Retinal pigment epithelial cell (primary cell): ENCODE measurements around the gene NTRK3.

Experiments used
- DNase-seq: peaks from one replicate; pipeline ENCODE4 v3.0.0-alpha.2; 2010; ENCODE audit warnings: low read depth
- H3K4me3 ChIP-seq: 2 replicates; pipeline ENCODE4 v1.5.1; 2011; ENCODE audit warnings: mild to moderate bottlenecking, low read length, control low read depth, moderate library complexity
- TF ChIP-seq, protein P1 (sequence below): conservative IDR thresholded peaks from 2 replicates; pipeline ENCODE4 v1.5.1; 2011; ENCODE audit warnings: low read depth, low read length, control low read depth, inconsistent platforms

The NTRK3 gene

DNA sequence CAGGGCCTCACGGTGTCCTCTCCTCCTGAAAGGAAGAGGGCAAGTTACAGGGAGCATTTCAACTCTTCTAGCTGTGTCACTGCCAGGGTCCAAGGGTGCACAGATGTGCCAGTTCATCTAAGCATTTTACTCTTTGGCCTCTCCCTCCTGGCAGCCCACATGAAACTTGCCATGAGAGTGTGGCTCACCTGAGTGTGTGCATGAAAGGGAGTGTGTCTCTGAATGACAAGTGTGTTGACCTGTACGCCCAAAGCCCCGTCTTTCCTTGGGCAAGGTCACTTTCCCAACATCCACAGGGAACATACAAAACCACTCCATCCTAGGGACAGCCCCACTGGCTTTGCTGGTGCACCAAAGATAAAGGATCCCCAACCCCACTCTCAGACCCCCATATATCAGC, 280.0 kb downstream of the NTRK3 start:
- TF ChIP-seq, protein P1, sequence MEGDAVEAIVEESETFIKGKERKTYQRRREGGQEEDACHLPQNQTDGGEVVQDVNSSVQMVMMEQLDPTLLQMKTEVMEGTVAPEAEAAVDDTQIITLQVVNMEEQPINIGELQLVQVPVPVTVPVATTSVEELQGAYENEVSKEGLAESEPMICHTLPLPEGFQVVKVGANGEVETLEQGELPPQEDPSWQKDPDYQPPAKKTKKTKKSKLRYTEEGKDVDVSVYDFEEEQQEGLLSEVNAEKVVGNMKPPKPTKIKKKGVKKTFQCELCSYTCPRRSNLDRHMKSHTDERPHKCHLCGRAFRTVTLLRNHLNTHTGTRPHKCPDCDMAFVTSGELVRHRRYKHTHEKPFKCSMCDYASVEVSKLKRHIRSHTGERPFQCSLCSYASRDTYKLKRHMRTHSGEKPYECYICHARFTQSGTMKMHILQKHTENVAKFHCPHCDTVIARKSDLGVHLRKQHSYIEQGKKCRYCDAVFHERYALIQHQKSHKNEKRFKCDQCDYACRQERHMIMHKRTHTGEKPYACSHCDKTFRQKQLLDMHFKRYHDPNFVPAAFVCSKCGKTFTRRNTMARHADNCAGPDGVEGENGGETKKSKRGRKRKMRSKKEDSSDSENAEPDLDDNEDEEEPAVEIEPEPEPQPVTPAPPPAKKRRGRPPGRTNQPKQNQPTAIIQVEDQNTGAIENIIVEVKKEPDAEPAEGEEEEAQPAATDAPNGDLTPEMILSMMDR: no peak
- no peak overlapping the region for H3K4me3 ChIP-seq
- DNase-seq: no peak

DNA sequence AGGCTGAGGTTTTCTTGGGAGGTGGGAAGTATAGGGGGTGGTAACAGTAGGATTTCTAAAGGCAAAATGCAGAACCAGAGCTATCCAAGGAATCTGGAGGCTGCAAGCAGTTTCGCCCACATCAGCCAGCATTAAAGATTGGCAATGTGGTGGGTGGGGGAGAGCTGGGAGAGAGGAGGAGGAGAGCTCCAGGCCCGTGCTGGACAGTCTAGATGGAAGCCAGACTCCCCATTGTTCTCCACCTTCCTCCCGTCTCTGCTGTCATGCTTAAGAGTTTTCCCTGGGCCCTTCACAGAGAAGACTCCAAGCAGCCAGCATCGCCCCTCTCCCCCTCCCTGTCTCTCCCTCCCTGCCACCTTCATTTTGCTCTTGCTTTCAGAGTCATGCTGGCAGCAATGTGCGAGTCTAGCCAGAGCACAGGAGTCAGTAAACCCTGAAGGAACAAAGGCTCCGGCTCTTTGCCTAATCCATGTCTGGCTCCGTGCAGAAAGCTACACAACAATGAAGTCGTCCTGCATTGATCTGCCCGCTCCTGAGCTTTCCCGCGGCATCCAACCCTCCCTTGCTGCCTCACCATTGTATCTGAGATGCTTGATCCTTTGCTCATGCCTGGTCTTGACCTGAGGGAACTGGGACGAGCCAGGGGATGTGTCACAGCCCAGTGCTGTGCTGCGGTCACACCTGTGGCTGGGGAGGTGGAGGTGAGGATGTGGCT, 282.9 kb downstream of the NTRK3 start:
- no peak for DNase-seq
- TF ChIP-seq, protein P1: no peak

DNA sequence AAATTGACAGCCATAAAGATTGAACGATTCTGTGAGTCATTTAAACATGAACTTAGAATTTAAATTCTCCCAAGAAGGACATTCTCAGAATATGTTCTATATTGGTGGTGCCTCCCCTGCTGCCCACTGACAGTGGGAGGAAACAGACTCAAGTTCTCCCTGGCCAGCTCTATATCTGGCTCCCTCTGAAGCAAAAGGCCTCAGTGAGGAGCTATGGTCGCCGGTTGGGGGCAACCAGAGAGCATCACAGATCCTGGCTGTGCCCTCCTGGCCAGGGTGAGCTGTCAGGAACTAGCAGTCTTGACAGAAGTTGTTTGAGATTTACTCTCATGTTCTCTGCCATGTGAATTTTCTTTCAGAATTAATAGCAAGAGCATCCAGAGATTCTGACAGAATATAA, 285.5 kb downstream of the NTRK3 start:
- no peak overlapping the region for H3K4me3 ChIP-seq
- DNase-seq: no peak
- TF ChIP-seq, protein P1: no peak

More for the DNA sequence above, 282.9 kb downstream of the NTRK3 start:
- no peak overlapping the region for H3K4me3 ChIP-seq

DNA sequence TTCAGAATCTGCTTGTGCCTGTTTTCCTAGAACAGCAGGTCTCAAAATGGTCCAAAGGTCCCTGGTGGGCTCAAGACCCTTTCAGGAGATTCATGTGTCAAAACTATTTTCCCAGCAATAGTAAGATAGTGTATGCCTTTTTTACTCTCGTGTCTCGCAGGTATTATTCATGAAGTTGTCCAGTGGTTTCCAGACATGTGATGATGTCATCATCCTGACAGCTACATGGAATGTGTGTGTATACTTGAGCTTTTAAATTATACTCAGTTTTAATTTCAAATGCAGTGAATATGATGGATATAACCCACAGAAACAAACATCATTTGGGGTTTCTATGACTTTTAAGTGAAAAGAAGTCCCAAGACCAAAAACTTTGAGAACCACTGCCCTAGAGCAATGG, 288.6 kb downstream of the NTRK3 start:
- DNase-seq: no peak
- TF ChIP-seq, protein P1: no peak
- H3K4me3 ChIP-seq: no peak overlapping the region

DNA sequence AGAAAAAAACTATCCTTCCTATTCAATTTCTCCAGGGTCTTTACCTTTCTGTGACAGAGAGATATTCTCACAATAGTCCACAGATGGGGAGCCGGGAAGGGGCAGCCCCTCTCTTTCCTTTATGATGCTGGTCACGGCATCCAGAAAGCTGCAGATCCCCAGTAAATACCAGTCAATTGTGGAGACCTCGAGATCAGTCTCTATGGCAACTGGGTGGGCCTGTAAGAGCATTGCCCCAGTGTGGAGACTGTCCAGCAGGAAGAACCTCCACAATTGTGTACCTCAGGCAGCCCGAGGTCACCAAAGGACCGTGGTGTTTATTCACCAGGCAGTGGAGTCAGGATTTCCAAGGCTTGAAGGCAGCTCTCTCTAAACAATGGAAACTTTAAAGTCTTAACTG, 291.2 kb downstream of the NTRK3 start:
- TF ChIP-seq, protein P1: no peak
- DNase-seq: no peak

DNA sequence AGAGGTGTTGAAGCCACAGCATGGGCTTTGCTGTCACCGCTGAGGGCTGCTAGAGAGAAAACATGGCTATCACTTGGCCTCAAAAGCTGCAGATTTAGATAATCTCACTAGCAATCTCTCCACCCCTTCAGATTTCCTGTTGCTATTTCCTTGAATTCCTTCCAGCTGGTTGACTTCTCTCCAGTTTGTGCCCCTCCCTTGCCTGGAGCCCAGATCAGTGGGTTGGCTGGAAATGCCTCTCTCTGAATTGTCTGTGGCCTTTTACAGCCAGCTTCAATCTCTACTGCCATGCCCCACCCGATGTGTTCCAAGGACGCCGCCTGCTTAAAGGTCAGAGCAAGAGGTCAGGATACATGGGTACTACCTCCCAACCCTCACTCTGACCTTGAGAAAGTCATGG, 294.1 kb downstream of the NTRK3 start:
- peak; percentile 19 for DNase-seq
- TF ChIP-seq, protein P1: no peak
- no peak overlapping the region for H3K4me3 ChIP-seq

More for the DNA sequence above, 291.2 kb downstream of the NTRK3 start:
- H3K4me3 ChIP-seq: no peak overlapping the region

DNA sequence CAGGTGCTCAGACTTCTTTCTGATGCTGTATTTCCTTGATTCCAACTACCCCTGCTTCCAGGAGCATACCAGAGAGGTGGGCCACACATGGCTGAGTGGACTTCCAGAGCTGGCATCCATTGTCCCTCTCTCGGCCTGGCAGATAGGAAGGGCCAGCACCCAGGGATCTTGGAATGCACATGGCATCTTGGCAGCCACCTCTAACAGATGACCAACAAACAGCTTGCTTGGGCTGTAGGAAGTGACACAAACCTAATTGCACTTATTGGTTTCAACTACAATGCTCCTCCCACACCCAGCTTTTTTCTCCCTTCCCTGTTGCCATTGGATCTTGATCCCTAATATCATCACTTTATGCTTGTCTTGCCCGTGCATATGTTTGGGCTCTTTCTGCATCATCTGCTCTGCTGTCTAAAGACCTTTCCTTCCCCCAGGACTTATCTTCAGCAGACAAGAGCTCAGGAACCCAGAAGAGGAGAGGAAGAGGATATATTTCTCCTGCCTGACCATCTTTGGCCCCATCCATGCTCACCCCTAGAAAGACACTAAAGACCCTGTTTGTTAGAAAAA, 294.6 kb downstream of the NTRK3 start:
- DNase-seq: no peak
- TF ChIP-seq, protein P1: no peak
- H3K4me3 ChIP-seq: no peak overlapping the region
